Globus pallidus (tissue), 1 donor: ENCODE data around the gene GRID1.
A peak's percentile ranks its signal among the peaks of the same experiment; 100 is the strongest.

ENCODE experiments used
- DNase-seq: peaks from one replicate; pipeline ENCODE4 v3.0.0-alpha.2; 2015; ENCODE audit warnings: low spot score

Gene GRID1

DNA sequence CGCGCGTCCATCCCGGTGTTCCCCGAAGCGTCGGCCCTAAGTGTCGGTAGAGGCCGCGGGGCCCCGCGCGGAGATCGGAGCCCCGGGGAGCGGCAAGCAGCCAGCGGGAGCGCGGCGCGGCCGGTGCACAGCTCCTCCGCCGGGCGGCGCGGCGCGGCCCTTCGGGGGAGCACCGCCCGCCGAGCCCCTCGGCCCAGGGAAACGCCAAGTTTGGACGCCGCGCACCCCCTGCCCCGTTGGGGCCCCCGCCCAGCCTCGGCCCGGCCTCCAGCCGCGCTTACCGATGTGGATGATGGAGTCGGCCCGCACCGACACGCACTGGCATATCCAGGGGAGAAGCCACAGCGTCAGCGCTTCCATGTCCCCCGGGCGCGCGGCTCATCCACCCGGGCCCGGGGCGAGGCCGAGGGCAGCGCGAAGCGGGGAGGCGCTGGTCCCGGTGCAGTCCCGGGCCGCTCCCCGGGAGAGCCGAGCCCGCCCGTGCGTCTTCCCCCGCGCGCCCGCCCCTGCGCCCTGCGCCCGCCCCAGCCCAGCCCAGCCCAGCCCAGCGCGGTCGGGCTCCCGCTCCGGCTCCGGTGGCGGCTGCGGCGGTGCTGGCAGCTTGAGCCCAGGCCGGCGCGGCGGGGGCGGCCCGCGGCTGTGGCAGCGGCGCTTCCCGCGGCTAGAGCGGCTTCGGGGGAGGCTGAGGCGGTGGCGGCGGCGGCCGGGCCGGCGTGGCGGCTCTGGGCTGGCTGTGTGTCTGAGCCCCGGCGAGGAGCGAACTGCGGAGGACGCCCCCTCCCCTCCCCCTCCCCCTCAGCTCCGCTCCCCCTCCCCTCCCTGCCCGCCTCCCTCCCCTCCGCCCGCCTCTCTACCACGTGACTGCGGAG, at the start of gene GRID1:
Gene GRID1, minus strand, starts transcription at position 763 of the 869 bp plus-strand sequence.
- DNase-seq: peak; percentile 85

DNA sequence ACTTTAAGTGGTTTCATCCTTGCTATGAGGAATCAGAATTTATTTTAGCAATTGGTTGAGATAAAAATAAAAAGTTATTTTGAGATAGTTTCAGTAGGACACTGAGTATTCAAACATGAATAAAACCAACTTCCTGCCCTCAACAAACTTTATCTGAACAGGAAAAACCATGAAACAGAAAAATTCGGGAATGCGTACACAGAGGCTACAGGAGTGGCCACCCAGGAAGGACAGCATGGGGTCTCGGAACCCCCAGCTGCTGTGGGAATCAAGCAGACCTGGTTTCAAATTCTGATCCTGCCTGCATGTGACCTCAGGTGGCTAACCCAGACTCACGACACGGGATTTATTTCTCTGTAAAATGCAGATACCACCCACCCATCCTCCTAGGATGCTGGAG, 49.0 kb upstream of the GRID1 start:
- no peak for DNase-seq

DNA sequence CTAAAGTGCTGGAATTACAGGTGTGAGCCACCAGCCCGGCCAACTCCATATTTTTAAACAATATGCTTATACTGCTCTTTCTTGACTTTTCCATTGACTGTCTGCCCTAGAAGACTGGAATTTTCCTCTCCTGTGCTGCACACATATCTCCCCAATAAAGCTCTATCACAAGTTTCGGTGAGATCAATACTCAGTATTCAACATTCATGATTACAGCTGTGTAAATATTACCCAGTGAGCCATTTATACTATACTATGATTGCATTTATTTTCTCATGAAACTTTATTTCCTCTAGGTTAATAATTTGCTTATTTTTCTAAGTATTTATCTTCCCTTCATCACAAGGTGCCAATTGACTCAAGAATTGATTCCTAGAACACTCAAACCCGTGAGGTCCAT, 48.5 kb upstream of the GRID1 start:
- DNase-seq: no peak

DNA sequence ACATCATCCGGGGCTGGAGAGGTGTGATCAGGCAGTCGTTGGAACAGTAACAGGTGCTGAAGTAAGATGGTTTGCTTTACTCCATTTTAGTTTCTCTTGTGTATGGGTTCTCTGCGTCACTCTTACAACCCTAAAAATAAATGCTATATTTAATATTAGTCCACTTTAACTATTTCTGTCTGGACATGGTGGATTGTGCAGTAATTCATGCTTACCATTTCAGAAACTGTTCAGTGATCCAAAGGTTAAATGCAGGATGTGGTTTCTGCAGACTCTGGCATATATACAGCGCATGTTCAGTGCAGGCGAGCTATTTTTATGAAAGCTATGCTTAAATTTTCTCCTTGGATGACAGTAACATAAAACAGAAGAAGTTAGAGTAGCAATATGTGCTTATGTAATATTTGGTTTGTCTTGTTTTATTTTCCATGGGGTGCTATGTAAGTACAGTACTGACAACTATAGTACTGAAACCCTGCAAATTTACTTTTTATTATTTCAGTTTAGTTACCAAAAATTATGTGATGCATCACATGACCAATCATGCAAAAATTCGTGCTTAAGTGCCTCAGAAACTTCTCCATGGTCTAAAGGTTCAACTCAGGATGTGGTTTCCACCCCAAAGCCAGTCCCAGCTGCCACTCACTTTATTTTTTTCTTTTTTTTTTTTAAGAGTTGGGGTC, 46.6 kb upstream of the GRID1 start:
- no peak for DNase-seq

DNA sequence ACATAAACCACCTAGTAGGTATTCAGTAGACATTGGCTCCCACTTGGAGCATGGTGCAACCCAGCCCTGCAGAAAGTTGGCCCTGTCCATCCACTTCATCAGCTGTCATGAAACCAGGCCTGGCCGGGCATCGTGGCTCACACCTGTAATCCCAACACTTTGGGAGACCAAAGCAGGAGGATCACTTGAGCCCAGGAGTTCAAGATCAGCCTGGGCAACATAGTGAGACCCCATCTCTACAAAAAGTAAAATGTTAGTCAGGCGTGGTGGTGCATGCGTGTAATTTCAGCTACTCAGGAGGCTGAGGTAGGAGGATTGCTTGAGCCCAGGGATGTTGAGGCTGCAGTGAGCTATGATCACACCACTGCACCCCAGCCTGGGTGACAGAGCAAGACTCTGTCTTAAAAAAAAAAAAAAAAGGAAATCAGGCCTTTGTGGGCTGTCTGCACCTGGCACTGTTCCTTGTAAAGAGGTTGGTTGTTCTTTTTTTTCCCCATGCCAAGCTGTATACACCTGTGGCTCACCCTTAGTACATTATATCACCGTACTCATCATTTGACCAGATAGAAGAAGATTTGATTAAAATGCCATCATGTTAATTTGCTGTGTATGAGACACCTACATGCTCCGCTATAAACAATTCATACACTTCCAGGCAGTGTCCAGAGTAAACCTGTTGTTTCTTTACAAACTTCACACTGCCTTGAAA, 45.4 kb upstream of the GRID1 start:
- no peak for DNase-seq

DNA sequence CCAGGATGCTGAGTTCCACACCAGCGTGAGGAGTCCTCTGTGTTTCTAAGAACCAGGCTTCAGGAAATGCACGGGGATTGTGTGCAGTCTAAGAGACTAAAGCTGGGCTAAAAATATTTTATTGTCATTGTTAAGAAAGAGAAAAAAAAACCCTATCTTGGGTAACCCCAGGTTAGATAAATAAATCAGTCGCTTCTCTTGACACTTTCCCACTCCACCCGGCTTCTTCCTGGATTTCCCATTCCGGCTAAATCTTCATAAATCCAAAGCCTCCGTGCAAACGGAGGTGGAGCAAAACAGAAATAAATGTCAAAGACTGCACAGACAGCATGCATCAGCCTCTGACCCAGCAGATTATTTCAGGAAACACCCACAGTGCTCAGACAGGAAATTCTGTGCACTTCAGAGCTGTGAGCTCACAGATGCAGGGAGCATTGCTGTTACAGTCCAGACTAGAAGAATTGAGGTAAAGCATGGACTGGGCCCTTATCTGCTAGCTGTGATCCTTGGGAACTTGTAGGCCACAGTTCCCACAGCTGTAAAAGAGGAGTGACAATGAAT, 44.8 kb upstream of the GRID1 start:
- no peak for DNase-seq

DNA sequence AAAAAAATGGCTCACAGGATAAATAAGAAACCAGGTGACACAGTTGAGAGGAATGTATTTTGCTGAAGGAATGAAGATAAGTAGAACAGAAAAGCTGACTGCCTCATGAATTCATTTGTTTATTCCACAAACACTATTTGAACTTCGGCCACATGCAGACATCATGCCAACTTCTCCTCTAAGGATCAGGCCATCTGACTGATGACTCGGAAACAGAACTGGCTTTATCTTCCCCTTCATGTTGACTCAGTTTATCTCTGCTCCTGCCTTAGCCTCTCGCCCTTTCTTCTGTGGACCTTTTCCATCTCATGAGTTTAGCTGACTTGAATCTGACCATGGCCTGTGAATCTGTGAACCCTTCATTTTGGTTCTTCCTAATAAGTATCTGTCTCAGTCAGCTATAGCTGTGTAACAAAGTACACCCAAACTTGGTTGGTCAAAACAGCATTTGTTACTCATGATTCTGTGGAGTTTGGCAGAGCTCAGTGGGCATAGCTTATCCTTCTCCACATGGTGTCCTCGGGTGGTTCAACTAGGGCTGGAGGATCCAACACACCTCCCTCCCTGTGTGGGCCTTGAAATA, 44.0 kb upstream of the GRID1 start:
- no peak for DNase-seq

DNA sequence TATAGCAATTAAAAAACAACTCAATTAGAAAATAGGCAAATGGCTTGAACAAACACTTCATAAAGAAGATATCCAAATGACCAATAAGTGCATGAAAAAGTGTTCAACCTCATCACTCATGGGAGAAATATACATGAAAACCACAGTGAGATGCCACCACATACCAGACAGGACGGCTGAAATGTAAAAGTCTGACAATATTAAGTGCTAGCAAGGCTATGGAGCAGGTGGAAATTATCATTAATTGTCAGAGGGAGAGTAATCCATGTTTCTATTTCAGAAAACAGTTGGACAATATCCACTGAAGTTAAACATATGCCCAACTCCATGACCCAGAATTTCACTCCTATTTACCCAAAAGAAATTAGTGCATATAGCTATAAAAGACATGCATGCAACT, 42.6 kb upstream of the GRID1 start:
- no peak for DNase-seq

DNA sequence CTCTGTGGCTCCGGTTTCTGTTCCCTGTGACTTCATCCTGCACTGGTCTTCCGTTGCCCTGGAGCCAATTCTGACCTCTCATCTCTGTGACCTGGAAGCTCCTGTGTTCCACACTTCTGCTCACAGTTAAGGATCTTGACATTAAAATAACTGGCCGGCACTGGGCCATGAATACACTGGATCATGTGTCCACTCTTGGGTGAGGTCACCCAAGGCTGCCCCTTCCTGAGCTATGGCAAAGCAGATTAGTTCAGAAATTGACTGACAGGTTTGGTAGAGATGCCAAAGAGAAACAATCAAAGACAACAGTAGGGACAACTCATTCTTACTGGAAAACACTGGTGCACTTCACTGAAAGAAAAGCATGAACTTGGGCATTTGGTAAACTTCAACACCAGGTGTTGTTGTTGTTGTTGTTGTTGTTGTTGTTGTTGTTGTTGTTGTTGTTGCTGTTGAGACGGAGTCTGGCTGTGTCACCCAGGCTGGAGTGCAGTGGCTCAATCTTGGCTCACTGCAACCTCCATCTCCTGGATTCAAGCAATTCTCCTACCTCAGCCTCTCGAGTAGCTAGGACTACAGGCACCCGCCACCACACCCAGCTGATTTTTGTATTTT, 36.7 kb upstream of the GRID1 start:
- no peak for DNase-seq

DNA sequence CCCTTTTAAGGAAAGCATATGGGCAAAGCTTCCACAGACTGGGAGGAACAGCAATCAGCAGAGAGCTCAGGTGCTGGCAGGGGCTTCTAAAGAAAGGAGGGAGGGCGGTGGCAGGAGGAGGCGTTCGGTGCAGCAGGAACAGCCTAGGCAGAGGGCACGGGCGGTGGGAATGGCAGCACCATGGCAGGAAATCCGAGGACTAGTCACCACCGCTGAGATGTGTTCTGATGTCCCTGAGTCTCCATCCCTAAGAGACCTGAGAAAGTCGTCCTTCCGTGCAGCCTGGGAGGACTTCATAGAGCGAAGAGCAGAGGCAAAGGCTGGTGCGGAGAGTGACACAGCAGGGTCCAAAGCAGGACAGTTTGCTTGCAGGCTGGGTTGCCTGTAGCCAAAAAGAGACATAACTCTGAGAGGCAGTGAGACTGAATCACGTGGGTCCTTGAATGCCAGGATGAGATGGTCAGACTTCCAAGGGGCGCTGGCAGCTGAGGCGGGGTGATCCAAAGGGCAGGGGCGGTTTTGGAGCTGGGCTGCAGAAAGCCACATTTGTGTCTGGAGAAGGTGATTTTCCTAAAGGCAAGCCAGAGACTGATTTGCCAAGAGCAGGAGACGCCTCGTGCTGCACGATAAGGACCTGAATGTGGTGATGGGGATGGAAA, 35.8 kb upstream of the GRID1 start:
- no peak for DNase-seq

DNA sequence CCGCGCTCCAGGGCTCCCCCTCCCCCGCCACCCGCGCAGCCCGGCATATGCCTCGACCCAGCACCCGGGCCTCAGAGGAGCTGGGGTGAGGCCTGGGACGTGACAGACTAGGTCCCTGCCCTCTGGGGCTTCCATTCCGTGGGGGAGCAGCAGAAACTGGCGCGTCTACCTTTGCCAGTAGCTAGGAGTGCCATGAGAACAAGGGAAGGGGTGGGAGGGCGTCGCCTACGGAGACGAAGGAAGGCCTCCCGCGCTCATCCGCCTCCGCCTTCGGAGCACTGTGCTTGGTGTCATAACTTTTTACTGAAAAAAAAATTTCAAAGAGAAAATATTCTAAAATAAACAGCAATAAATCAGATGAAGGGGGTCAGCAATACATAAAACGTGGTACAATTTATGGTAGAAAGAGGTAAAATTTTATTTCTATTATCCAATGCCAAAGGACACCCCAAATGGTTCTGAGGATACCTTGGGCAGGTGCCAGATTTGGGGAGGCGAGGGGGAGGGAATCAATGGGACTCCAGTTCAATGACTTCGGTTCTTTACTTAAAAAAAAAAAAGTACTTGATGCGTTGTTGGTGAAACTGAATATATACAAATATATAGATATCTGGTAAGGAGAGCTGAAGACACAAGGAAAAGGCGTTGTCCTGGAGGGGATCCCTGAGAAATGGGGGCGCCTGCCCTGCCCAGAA, 35.1 kb upstream of the GRID1 start:
- no peak for DNase-seq

DNA sequence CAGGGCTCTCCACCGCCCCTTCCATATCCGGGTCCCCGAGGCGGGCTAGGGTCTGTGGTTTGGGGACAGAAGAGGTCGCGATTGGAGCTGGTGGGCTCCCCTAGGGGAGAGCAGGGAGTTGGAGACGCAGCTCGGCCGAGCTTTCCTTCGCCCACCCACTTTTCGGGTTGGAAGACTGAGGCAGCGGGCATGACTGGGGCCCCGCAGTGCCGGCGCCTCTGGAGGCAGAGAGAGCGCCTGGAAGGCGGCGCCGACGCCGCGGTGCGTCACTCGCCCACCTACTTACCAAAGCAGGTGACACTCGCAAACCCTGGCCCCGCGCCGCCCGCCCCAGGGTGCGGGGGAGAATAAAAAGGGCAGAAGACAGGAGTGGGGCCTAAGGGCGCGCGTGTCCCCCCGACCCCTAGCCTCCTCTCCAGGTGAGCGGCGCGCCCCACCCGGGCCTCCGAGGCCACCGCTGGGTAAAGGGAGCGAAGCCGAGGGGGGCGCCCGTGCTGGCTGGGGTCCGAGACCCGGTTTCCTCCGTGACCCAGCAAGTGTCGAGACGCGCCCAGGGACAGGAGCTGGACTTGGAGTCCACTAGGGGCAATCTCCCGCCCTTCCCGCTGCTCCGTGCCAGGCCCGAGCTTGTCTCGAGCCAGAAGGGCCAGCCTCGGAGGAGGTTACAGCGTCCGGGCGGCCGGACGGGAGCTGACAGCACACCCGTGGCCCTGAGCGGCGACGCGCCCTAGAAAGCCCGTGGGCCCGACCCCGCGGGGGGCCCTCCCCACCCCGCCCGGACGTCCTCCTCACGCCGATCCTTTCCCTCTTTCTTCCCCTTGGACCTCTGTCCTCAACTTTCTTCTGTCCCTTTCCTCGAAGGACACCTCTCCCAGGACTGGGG, 34.4 kb upstream of the GRID1 start:
- no peak for DNase-seq

DNA sequence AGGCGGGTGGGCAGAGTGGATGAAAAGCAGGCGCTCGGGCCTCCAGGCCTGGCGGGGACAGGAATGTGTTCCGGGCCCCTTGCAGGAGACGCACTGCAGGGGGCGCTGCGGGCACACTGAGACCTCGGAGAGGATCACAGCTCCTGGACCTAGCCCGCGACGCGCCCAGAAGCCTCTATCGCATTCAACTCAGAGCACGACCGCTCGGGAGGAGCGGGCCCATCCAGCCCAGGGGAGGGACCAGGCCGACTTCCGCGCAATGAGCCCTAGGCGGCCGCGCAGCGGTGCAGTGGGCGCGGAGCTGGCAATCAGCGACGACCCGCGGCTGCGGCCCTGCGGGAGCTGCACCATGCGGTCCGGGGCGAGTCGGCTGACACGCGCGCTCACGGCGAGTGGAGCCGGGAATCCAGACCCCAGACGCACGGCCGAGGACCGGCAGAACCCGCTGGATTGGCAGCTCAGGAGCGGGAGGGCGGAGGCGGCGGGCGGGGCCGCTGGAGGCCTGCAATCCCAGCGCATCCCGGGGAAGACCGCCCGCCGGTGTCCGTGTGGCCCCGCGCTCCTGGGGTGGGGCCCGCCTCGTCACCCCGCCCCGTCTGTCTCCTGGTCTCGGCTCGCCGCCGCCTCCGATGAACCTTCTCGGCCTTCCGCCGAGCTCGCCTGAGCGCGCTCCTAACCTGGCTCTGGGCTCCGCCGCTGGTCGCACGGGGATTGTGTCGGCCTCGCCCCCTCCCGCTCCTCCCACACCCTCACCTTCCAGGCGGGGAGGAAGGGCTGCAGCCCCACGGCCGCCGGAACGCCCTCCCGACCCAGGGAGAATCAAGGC, 33.5 kb upstream of the GRID1 start:
- DNase-seq: peak; percentile 93

DNA sequence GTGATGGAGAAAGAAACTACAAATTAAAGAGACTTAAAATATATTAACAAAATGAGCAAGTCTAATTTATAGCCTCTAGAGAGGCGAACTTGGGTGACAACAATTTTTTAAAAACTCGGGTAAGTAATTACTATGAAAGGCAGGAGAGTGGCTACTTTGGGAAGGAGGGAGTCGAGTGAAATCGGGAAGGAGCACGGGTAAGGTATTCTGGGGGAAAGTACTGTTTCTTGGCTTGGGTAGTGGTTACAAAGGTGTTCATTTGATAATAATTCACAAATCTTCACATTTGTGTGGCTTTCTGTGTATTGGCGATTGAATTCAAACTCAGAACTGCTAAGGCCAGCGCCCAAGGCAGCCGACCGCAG, 32.9 kb upstream of the GRID1 start:
- no peak for DNase-seq

DNA sequence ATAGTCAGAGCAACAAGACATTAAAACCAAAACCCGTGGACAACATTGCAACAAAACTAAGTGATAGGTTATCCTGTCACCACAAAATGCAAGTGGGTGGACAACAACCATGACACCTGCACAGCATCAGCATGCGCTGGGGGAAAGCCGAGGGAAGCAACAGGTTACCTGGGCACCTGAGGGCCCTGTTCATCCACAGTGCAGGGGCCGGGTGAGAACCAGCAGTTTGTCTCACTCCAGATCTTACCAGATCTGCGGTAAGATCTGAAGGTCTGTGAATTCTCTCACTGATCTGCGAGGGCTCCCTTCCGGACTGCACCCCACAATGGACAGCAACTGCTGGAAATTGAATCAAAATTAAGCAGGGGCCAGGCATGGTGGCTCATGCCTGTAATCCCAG, 30.5 kb upstream of the GRID1 start:
- no peak for DNase-seq

DNA sequence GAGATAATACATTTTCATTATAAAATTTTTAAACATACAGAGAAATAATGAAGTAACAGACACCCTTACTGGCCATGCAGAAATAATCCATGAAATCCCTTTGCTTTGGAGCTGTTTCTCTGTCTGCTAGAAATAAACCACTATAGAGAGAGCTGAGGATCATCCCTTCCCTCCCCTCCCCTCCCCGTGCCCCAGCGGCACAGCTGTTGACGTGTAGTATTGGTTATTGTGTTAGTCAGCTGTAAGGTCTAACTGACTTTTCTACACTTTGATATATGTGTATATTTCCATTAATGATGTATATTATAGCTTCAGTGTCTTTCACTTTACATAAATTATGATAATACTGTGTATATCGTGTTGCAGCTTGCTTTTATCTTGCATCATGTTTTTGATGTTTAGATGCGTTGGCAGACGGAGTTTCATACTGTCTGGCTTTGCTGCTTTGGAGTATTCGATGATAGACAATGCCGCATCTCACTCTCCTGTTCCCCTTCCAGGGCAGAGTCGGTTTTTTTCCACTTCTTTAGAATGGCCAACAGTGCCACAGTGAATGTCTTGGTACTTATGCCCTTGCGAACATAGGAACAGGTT, 27.4 kb upstream of the GRID1 start:
- no peak for DNase-seq

DNA sequence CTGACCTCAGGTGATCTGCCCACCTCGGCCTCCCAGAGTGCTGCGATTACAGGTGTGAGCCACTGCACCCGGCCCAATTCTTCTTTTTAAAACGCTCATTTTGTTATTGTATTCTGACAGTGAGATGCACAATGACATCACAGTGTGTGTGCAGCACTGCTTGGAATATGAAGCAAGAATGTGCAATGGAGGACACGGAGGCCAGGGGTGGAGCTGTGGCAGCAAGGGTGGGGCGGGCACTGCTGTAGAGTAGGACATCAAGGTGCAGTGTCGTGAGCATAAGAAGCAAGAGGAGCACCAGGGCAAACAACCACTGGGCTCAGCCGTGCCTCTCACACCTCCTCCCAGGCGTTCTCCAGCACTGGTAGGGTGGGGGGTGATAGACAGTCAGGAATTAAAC, 26.8 kb upstream of the GRID1 start:
- DNase-seq: no peak

DNA sequence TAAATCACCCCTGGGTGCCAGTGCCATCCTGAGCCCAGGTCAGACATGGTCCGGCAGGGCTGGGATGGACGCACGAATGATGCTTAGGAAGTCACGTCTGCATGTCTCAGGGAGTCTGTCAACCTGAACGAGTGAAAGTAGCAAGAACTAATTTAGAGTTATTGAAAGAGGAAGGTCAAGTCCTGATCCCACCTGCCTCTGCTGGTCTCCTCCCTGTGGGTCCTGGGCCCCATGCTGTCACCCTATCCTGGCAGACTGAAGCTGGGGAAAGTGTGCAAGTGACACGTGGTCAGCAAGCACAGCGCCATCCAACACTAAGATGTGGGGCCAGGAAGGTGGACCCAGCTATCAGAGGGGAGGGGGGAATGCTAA, 26.1 kb upstream of the GRID1 start:
- no peak for DNase-seq
